Type B pancreatic cell (in vitro differentiated cells): ENCODE measurements around the gene COPRS. TPM values are rescaled to one million over a fixed set of nuclear protein-coding genes. Genes with fewer than 3 reads are reported as not detected.
"Not testable (repeated sequence)": the region's sequence is repeated elsewhere in the genome, so short reads cannot be mapped to it uniquely, and the experiment has no call there.

Experiments used
- DNase-seq: peaks from one replicate; pipeline ENCODE4 v3.0.0; 2021; ENCODE audit warnings: mixed read lengths; ENCODE audit not compliant: unreplicated experiment; ENCODE audit errors: extremely low spot score
- H3K27ac Mint-ChIP-seq: 2 replicates; pipeline ENCODE4 v1.8.0; 2021; ENCODE audit warnings: mild to moderate bottlenecking, mixed read lengths
- H3K27me3 Mint-ChIP-seq: 2 replicates; pipeline ENCODE4 v1.8.0; 2021; ENCODE audit warnings: mixed read lengths
- H3K36me3 Mint-ChIP-seq: 2 replicates; pipeline ENCODE4 v1.8.0; 2021; ENCODE audit warnings: mixed read lengths
- H3K4me1 Mint-ChIP-seq: one replicate; pipeline ENCODE4 v1.8.0; 2021; ENCODE audit warnings: mixed read lengths; ENCODE audit not compliant: unreplicated experiment
- H3K4me3 Mint-ChIP-seq: 2 replicates; pipeline ENCODE4 v1.8.0; 2021; ENCODE audit warnings: mild to moderate bottlenecking, mixed read lengths
- H3K9me3 Mint-ChIP-seq: 2 replicates; pipeline ENCODE4 v1.8.0; 2021; ENCODE audit warnings: mixed read lengths
- CTCF ChIP-seq: fragments of 200-600 bp; sonication (generic); conservative IDR thresholded peaks from 2 replicates; pipeline ENCODE4 v1.5.0; 2021; ENCODE audit warnings: antibody characterized with exemption, mild to moderate bottlenecking
- total RNA-seq: library from RNA; stranded (reverse); gene quantifications from 2 replicates; pipeline ENCODE4 v1.2.1, GENCODE V29; 2021; ENCODE audit warnings: low replicate concordance

COPRS gene
- total RNA-seq, 1 donor from 2014 or later: 46.0 TPM

- H3K4me3 Mint-ChIP-seq: no peak overlapping the region
Observed at GRCh38 chr17:31835984-31836383, 23.1 kb downstream of the COPRS start.

GRCh38 chr17:31834448-31834847 is 24.6 kb downstream of the COPRS start:
- no peak for DNase-seq
- Mint-ChIP-seq H3K4me3 (no peak overlapping the region), H3K4me1 (no peaks in the 10 kb centered on the region), H3K36me3 (no peaks in the 10 kb centered on the region), H3K27ac (no peak overlapping the region), H3K9me3 (no peaks in the 10 kb centered on the region), H3K27me3 (peaks cover 3% of the 10 kb centered on the region)
- no peak for TF ChIP-seq CTCF

More at GRCh38 chr17:31835984-31836383, 23.1 kb downstream of the COPRS start:
- TF ChIP-seq CTCF: no peak
- Mint-ChIP-seq H3K27ac (no peak overlapping the region), H3K36me3 (no peaks in the 10 kb centered on the region), H3K27me3 (peaks cover 6% of the 10 kb centered on the region), H3K4me1 (no peaks in the 10 kb centered on the region), H3K9me3 (no peaks in the 10 kb centered on the region)
- DNase-seq: no peak

- no peaks in the 10 kb centered on the region for H3K4me1 Mint-ChIP-seq
Observed at GRCh38 chr17:31832746-31833145, 26.3 kb downstream of the COPRS start.

GRCh38 chr17:31830971-31831858 is 27.8 kb downstream of the COPRS start:
- H3K27ac Mint-ChIP-seq: no peak overlapping the region
- no peak for TF ChIP-seq CTCF
- DNase-seq: no peak
- no peak overlapping the region for H3K4me3 Mint-ChIP-seq
- H3K27me3 Mint-ChIP-seq: no peaks in the 10 kb centered on the region
- no peaks in the 10 kb centered on the region for H3K9me3 Mint-ChIP-seq
- no peaks in the 10 kb centered on the region for H3K36me3 Mint-ChIP-seq
- no peaks in the 10 kb centered on the region for H3K4me1 Mint-ChIP-seq

More at GRCh38 chr17:31832746-31833145, 26.3 kb downstream of the COPRS start:
- Mint-ChIP-seq H3K27ac (no peak overlapping the region), H3K4me3 (no peak overlapping the region), H3K36me3 (no peaks in the 10 kb centered on the region), H3K9me3 (no peaks in the 10 kb centered on the region), H3K27me3 (peaks cover 2% of the 10 kb centered on the region)
- no peak for TF ChIP-seq CTCF
- DNase-seq: no peak

DNA sequence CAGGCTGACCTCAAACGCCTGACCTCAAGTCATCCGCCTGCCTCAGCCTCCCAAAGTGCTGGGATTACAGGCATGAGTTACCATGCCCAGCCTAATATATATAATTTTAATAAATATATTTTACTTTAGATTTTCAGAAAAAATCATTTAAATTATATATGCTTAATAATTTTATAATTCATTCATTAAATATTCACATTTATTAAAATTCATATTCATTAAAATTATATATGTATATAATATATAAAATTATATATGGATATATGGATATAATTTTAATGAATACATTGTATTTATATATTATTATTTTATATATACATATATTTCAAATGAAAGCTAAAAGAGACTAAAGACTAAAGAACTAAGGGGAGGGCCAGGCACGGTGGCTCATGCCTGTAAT is 29.4 kb downstream of the COPRS start:
- Mint-ChIP-seq H3K4me3 (no peak overlapping the region), H3K4me1 (no peaks in the 10 kb centered on the region), H3K27ac (no peak overlapping the region), H3K9me3 (no peaks in the 10 kb centered on the region), H3K27me3 (no peaks in the 10 kb centered on the region), H3K36me3 (no peaks in the 10 kb centered on the region)
- no peak for DNase-seq
- TF ChIP-seq CTCF: no peak

DNA sequence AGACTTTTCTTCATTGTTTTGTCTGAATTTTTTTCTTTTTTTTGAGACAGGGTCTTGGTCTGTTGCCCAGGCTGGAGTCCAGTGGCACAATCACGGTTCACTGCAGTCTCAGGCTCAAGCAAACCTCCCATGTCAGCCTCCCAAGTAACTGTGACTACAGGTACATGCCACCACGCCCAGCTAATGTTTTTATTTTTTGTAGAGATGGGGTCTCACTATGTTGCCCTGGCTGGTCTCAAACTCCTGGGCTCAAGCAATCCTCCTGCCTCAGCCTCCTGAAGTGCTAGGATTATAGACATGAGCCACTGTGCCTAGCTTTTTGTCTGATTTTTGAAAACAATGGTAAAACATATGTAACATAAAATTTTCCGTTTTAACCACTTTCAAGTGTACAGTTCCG is 30.1 kb downstream of the COPRS start:
- H3K27ac Mint-ChIP-seq, H3K4me3 Mint-ChIP-seq, H3K36me3 Mint-ChIP-seq, H3K27me3 Mint-ChIP-seq, H3K9me3 Mint-ChIP-seq, DNase-seq, H3K4me1 Mint-ChIP-seq: not testable (repeated sequence)
